Omental fat pad (tissue), 4 donors: ENCODE results near the gene COPB2. TPM values are rescaled to one million over a fixed set of nuclear protein-coding genes. Genes with fewer than 3 reads are reported as not detected.

Source experiments
- ATAC-seq: fragments of 150-250 bp; one replicate; pipeline ENCODE4 v1.9.1; 2016; ENCODE audit warnings: mild to moderate bottlenecking, moderate library complexity; ENCODE audit not compliant: low FRiP score
- DNase-seq: peaks from one replicate; pipeline ENCODE4 v3.0.0-alpha.2; 2019; ENCODE audit warnings: low spot score
- small RNA-seq: library from RNA; depleted of rRNA; stranded (forward); fragments of <200 nt; gene quantifications from one replicate; pipeline ENCODE3, GENCODE V24; 2016
- total RNA-seq, 4 donors: library from RNA; depleted of rRNA; stranded (reverse); fragments of >200 nt; gene quantifications; one replicate each; pipeline ENCODE4 v1.1.0, GENCODE V29; 2016
- TF ChIP-seq, protein P1 (sequence below), 3 donors: fragments of 450-650 bp; IDR thresholded peaks; one replicate each; pipeline ENCODE4 v1.5.1; 2016 to 2017; ENCODE audit warnings: antibody characterized with exemption in 3 of 3, mild to moderate bottlenecking in 3 of 3, moderate library complexity in 2 of 3

Gene COPB2
- total RNA-seq, 4 donors from 2014 or later: 77.1 to 97.6 (median 91.1) TPM

DNA sequence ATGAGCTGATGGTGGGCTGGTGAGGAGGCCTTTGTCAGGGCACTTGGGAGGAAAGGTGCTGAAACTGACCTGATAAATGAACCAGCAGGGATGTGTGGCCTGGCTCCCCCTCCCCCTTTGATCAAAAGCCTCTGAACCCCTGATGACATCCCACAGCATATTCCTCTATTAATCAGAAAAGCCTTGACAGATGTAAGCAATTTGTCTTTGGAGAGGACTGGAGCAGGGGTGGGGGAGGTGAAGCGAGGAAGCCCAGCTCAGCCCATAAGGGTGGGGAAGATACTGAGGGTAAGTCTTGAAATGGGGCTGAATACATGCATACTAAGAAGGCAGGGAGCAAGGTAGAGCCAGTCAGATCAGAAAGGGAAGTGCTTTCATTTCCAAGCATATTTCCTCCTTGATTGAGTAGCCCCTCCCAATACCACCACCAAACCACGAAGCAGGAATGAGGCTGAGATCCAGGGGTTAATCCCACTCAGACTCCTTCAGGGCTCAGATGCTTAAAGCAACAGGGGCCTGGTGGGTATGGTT lies 80.3 kb downstream of the COPB2 start:
- DNase-seq: no peak
- TF ChIP-seq, protein P1, sequence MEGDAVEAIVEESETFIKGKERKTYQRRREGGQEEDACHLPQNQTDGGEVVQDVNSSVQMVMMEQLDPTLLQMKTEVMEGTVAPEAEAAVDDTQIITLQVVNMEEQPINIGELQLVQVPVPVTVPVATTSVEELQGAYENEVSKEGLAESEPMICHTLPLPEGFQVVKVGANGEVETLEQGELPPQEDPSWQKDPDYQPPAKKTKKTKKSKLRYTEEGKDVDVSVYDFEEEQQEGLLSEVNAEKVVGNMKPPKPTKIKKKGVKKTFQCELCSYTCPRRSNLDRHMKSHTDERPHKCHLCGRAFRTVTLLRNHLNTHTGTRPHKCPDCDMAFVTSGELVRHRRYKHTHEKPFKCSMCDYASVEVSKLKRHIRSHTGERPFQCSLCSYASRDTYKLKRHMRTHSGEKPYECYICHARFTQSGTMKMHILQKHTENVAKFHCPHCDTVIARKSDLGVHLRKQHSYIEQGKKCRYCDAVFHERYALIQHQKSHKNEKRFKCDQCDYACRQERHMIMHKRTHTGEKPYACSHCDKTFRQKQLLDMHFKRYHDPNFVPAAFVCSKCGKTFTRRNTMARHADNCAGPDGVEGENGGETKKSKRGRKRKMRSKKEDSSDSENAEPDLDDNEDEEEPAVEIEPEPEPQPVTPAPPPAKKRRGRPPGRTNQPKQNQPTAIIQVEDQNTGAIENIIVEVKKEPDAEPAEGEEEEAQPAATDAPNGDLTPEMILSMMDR (IDR thresholded peaks at IDR 0.05): no peak
- no peak for ATAC-seq

DNA sequence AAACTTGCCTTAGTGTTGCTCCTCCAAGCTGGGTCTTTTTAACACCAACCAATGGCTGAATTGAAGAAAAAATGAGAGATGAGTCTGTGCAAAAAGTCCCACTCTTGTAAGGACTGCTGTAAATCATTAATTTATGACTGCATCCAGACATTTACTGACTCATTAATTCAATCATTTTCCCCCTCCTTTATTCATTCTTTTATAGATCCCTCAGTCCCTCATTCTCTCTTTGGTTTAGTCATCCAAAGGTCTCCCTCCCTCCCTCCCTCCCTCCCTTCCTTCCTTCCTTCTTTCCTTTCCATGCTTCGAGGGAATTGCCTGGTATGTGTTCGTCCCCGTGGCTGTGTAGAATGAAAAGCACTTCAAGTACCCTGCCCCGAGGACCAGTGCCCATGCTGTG lies 80.9 kb downstream of the COPB2 start:
- ATAC-seq (no peak), DNase-seq (no peak)
- TF ChIP-seq, protein P1 (IDR thresholded peaks at IDR 0.05): no peak

DNA sequence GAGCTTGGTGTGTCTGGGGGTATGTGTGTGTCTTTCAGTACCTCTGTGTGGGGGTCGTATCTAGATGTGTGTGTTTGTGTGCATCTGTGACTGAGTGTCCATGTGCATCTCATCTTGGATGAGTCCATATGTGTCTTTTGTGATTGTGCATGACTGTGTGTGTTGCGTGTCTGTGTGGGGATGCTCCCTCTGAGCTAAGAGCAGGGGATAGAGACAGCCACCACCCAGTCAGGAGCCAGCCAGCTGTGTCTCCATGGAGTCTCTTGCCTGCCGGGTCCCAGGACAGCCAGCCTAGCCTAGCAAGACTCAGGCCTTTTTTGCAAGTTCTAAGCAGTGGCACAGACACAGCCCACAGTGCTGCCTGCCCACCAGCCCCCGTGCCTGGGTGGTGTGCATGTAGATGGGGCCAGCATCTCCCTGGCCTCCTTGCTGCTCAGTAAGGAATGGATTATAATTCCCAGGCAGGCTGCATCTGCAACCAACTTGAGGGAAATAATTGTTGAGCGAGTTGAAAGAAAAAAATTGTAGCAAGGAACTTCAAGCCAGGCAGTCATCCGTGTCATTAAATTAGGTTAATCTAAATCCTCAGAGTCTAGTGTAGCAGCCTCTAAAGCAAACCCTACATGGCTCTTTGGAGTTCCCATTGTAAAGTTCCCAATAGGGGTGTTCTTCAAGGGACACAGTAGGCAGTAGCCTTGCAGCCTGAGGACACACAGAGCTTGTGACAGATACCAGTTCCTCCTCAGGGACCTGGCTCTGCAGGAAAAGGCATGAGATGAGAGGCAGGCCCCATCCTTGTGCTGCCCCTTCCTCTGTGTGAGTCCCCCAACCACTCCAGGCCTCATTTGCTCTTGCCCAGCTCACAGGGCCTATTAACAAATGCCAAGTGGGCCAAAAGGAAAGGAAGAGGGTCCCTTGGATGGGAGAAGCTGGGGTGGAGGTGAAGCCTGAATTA lies 81.6 kb downstream of the COPB2 start:
- no peak for DNase-seq

More for the DNA sequence above, 81.6 kb downstream of the COPB2 start:
- no peak for ATAC-seq
- TF ChIP-seq, protein P1 (IDR thresholded peaks at IDR 0.05): no peak

Small RNA genes within 50 kb of the gene (small RNA-seq; reads per million reads assigned to genes)
- gene RF00026: not detected

Other genes starting within 250 kb of the COPB2 start
- gene MRPS22, start 45.6 kb downstream of the COPB2 start, total RNA-seq: 10 to 100 TPM; 34.8 to 52.2 (median 40.7) TPM
- not detected for gene RBP2, start 86.9 kb upstream of the COPB2 start, total RNA-seq
- gene RBP1, start 150.1 kb upstream of the COPB2 start, total RNA-seq: 10 to 100 TPM in 1 of 4 donors, 1 to 10 TPM in 3; 4.3 to 13.3 (median 6.4) TPM